ENCODE measurements around the gene ACSF3.

Gene ACSF3

GRCh38 chr16:89134269-89134668, 40.6 kb downstream of the ACSF3 start:
- no peak for DNase-seq (ENCODE audit: low read depth)
- TF ChIP-seq, protein P1, sequence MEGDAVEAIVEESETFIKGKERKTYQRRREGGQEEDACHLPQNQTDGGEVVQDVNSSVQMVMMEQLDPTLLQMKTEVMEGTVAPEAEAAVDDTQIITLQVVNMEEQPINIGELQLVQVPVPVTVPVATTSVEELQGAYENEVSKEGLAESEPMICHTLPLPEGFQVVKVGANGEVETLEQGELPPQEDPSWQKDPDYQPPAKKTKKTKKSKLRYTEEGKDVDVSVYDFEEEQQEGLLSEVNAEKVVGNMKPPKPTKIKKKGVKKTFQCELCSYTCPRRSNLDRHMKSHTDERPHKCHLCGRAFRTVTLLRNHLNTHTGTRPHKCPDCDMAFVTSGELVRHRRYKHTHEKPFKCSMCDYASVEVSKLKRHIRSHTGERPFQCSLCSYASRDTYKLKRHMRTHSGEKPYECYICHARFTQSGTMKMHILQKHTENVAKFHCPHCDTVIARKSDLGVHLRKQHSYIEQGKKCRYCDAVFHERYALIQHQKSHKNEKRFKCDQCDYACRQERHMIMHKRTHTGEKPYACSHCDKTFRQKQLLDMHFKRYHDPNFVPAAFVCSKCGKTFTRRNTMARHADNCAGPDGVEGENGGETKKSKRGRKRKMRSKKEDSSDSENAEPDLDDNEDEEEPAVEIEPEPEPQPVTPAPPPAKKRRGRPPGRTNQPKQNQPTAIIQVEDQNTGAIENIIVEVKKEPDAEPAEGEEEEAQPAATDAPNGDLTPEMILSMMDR (IDR thresholded peaks at IDR 0.05; ENCODE audit: insufficient read depth, low read depth, low read length, missing control alignments): no peak
- H3K4me3 ChIP-seq (ENCODE audit: low read depth, low read length): no peak overlapping the region

- no peak overlapping the region for H3K4me3 ChIP-seq (ENCODE audit: low read depth, low read length)
- TF ChIP-seq, protein P1 (IDR thresholded peaks at IDR 0.05; ENCODE audit: insufficient read depth, low read depth, low read length, missing control alignments): no peak
- DNase-seq (ENCODE audit: low read depth): no peak
These were observed 41.5 kb downstream of the ACSF3 start for GRCh38 chr16:89135166-89135565.

DNA sequence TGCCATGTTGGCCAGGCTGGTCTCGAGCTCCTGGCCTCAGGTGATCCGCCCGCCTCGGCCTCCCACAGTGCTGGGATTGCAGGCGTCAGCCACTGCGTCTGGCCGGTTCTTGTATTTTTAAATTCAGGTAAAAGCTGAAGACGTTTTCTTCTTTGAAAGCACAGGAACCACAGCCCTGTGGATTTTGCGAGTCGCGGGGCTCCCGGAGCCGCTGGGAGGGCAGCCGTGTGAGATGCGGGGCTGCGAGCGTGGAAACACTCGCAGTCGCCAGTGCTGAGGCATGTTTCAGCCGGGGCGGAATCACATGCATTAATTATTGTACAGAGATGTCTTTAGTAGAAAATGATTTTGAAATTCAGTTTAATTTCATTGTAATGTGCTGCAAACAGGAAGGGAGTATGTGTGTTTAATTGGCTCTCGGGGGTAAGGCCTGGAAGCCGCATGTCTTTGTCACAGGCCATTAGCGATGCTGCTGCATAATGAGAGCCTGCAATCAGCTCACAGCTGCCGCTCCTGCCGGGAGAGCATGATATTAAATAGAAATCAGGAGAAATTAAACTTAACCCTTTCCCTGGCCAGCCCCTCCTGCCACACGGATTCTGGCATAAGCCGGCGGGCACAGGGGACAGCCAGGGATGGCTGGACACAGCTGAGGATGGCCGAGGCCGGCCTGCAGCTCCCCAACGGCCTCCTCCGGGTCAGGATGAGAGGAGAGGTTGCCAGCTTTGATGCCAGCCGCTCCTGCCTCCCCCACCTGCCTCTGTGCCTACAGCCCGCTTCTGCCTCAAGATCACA, 42.5 kb downstream of the ACSF3 start:
- TF ChIP-seq, protein P1 (IDR thresholded peaks at IDR 0.05; ENCODE audit: insufficient read depth, low read depth, low read length, missing control alignments): no peak
- DNase-seq (ENCODE audit: low read depth): no peak
- no peak overlapping the region for H3K4me3 ChIP-seq (ENCODE audit: low read depth, low read length)

GRCh38 chr16:89136931-89137330, 43.3 kb downstream of the ACSF3 start:
- TF ChIP-seq, protein P1 (IDR thresholded peaks at IDR 0.05; ENCODE audit: insufficient read depth, low read depth, low read length, missing control alignments): no peak
- H3K4me3 ChIP-seq (ENCODE audit: low read depth, low read length): no peak overlapping the region
- DNase-seq (ENCODE audit: low read depth): no peak

DNA sequence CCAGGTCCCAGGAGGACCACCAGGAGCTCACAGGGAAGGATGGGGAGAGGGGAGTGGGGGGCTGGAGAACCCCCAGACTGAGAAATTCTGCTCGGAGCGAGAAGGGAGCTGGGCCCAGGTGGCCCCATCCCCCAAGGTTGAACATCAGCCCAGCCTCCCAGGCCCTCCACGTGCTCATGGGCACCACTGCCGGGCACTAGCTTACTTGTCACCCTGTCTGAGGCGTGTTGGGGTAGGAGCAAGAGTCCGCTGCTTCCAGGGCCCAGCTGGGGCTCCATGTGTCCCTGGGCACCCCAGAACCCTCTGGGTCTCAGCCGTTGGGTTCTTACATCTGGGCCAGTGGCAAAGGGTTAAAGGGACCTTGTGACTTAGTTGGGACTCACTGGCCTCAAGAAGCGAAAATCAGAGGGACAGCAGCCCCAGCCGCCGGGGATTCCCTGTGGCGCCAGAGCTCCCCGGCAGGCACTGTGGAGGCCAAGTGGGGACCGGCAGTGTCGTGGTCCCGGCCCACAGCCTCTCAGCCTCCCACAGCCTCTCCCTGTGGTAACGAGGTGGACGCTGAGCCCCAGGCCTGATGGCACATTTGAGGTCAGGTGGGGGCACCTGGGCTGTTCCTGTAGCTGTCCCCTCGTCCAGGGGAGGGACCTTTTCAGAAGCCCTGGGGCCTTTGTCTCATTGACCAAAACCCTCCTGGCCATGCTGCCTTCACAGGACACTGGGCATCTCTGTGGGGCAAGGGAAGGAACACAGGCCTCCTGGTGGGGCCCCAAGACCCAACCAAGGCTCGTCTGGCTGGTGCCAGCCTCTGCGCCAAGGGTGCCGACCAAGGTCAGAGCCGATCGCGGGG, 44.2 kb downstream of the ACSF3 start:
- TF ChIP-seq, protein P1 (IDR thresholded peaks at IDR 0.05; ENCODE audit: insufficient read depth, low read depth, low read length, missing control alignments): no peak
- no peak overlapping the region for H3K4me3 ChIP-seq (ENCODE audit: low read depth, low read length)
- no peak for DNase-seq (ENCODE audit: low read depth)

GRCh38 chr16:89138513-89138795, 44.8 kb downstream of the ACSF3 start:
- DNase-seq (ENCODE audit: low read depth): no peak
- TF ChIP-seq, protein P1 (IDR thresholded peaks at IDR 0.05; ENCODE audit: insufficient read depth, low read depth, low read length, missing control alignments): no peak
- no peak overlapping the region for H3K4me3 ChIP-seq (ENCODE audit: low read depth, low read length)

Measured in GM12865 (cell line).